ENCODE measurements around the gene GSTCD. TPM values are rescaled to one million over a fixed set of nuclear protein-coding genes. Genes with fewer than 3 reads are reported as not detected.
A peak's percentile ranks its signal among the peaks of the same experiment; 100 is the strongest.
"Not testable (repeated sequence)": the region's sequence is repeated elsewhere in the genome, so short reads cannot be mapped to it uniquely, and the experiment has no call there.

GSTCD gene
- total RNA-seq, 1 experiment from 2014 or later: 27.2 TPM

DNA sequence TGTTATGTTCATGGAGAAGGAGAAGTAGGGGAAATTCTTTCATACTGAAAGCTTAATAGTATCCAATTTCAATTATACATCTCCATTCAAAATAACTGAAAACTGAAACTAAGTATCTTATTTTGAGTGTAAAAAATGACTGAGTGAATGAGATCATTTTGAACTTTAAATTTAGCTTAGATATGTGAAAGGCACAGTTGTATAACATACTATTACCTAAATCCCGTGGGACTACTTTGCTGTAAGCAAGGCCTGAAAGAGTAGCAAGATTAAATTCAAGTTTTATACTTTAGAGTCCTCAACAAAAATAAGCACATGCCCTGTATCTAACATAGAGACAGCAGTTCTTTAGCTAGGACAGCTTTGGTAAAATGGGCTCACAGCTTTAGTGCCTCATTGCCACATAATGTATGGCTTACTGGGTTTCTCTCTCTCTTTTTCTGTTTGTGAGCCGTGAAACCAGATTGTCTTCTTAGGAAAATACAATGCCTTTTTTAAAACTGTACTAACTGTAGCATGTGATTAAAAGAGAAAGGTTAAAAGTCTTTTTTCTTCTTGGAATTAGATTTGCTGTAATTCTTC lies 43.2 kb downstream of the GSTCD start:
- Histone ChIP-seq H3K4me1 (no peaks in the 10 kb centered on the region), H3K4me3 (no peak overlapping the region), H3K36me3 (0 out of 2 replicates have a peak, but pooled peaks cover 2% of the 10 kb centered on the region), H3K27ac (no peak overlapping the region), H3K27me3 (no peaks in the 10 kb centered on the region), H3K9me3 (replicated peaks) (no peaks in the 10 kb centered on the region)
- no peak for DNase-seq

GRCh38 chr4:105753361-105753760 lies 44.8 kb downstream of the GSTCD start:
- no peaks in the 10 kb centered on the region for H3K4me1 ChIP-seq
- DNase-seq: no peak
- H3K27me3 ChIP-seq: no peaks in the 10 kb centered on the region
- H3K36me3 ChIP-seq: no peaks in the 10 kb centered on the region
- H3K4me3 ChIP-seq: no peak overlapping the region
- no peaks in the 10 kb centered on the region for H3K9me3 ChIP-seq (replicated peaks)
- no peak overlapping the region for H3K27ac ChIP-seq

GRCh38 chr4:105755375-105755774 lies 46.8 kb downstream of the GSTCD start:
- Histone ChIP-seq H3K9me3 (replicated peaks) (no peaks in the 10 kb centered on the region), H3K36me3 (no peaks in the 10 kb centered on the region), H3K4me1 (no peaks in the 10 kb centered on the region), H3K27me3 (no peaks in the 10 kb centered on the region), H3K27ac (no peak overlapping the region), H3K4me3 (no peak overlapping the region)
- DNase-seq: no peak

DNA sequence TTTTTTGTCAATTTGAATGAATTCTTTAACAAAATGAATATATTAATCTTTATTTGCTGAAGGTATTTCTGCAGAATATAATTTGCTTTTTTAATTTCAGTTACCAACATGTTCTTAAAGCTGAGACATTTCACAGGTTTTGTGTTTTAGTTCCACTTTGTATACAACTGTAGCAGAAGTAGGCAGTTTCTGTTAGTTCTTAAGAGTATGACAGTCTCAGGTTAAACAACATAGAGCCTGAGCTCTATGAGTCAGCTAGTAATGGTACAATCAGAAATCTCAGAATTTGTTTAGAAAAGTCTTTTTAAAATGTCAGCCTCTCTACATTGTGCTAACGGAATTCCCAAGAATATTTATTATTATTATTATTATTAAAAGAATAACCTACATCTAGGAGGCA lies 50.4 kb downstream of the GSTCD start:
- Histone ChIP-seq H3K9me3 (replicated peaks) (no peaks in the 10 kb centered on the region), H3K4me1 (no peaks in the 10 kb centered on the region), H3K36me3 (no peaks in the 10 kb centered on the region), H3K27ac (no peak overlapping the region), H3K4me3 (no peak overlapping the region), H3K27me3 (no peaks in the 10 kb centered on the region)
- DNase-seq: no peak

GRCh38 chr4:105765690-105766407 lies 57.3 kb downstream of the GSTCD start:
- no peak overlapping the region for H3K4me3 ChIP-seq
- H3K27ac ChIP-seq: no peak overlapping the region
- peak; percentile 45 to 60 for DNase-seq
- no peaks in the 10 kb centered on the region for H3K27me3 ChIP-seq
- no peaks in the 10 kb centered on the region for H3K36me3 ChIP-seq
- no peaks in the 10 kb centered on the region for H3K4me1 ChIP-seq
- 0 out of 2 replicates have a peak, but pooled peaks cover 6% of the 10 kb centered on the region for H3K9me3 ChIP-seq (replicated peaks)

GRCh38 chr4:105767579-105767978 lies 59.0 kb downstream of the GSTCD start:
- Histone ChIP-seq H3K36me3 (no peaks in the 10 kb centered on the region), H3K4me1 (no peaks in the 10 kb centered on the region), H3K9me3 (replicated peaks) (0 out of 2 replicates have a peak, but pooled peaks cover 8% of the 10 kb centered on the region), H3K4me3 (no peak overlapping the region), H3K27me3 (no peaks in the 10 kb centered on the region), H3K27ac (no peak overlapping the region)
- DNase-seq: no peak

- H3K27me3 ChIP-seq; H3K36me3 ChIP-seq; H3K9me3 ChIP-seq (replicated peaks); H3K27ac ChIP-seq; DNase-seq; H3K4me3 ChIP-seq; H3K4me1 ChIP-seq: not testable (repeated sequence)
These were observed 61.9 kb downstream of the GSTCD start for GRCh38 chr4:105770524-105770923.

GRCh38 chr4:105772065-105772464 lies 63.5 kb downstream of the GSTCD start:
- not testable (repeated sequence) for H3K4me3 ChIP-seq; H3K27ac ChIP-seq; H3K27me3 ChIP-seq; DNase-seq; H3K9me3 ChIP-seq (replicated peaks); H3K36me3 ChIP-seq; H3K4me1 ChIP-seq

DNA sequence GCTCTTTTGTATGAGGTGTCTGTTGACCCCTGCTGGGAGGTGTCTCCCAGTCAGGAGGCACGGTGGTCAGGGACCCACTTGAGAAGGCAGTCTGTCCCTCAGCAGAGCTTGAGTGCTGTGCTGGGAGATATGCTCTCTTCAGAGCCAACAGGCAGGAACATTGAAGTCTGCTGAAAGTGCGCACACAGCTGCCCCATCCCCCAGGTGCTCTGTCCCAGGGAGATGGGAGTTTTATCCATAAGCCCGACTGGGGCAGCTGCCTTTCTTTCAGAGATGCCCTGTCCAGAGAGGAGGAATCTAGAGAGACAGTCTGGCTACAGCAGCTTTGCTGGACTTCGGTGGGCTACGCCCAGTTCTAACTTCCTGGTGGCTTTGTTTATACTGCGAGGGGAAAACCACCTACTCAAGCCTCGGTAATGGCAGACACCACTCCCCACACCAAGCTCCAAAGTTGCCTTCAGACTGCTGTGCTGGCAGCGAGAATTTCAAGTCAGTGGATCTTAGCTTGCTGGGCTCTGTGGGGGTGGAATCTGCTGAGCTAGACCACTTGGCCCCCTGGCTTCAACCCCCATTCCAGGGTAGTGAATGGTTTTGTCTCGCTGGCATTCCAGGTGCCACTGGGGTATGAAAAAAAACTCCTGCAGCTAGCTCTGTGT lies 67.3 kb downstream of the GSTCD start:
- not testable (repeated sequence) for H3K27ac ChIP-seq; H3K36me3 ChIP-seq; H3K27me3 ChIP-seq; H3K9me3 ChIP-seq (replicated peaks); H3K4me3 ChIP-seq; DNase-seq
- H3K4me1 ChIP-seq: peaks cover 15% of the 10 kb centered on the region

GRCh38 chr4:105780176-105780575 lies 71.6 kb downstream of the GSTCD start:
- peak in 1 of 2 experiments; percentile 55 for DNase-seq
- H3K4me1 ChIP-seq: peaks cover 15% of the 10 kb centered on the region
- H3K27ac ChIP-seq: no peak overlapping the region
- no peaks in the 10 kb centered on the region for H3K36me3 ChIP-seq
- H3K4me3 ChIP-seq: no peak overlapping the region
- H3K27me3 ChIP-seq: no peaks in the 10 kb centered on the region
- no peaks in the 10 kb centered on the region for H3K9me3 ChIP-seq (replicated peaks)

- no peak overlapping the region for H3K27ac ChIP-seq
- no peaks in the 10 kb centered on the region for H3K9me3 ChIP-seq (replicated peaks)
- no peaks in the 10 kb centered on the region for H3K36me3 ChIP-seq
- H3K4me1 ChIP-seq: peaks cover under 1% of the 10 kb centered on the region; the same call in 1 of the 2 replicates
- no peaks in the 10 kb centered on the region for H3K27me3 ChIP-seq
- no peak for DNase-seq
- no peak overlapping the region for H3K4me3 ChIP-seq
These were observed 76.2 kb downstream of the GSTCD start for GRCh38 chr4:105784761-105785160.

- Histone ChIP-seq H3K4me1 (no peaks in the 10 kb centered on the region), H3K9me3 (replicated peaks) (no peaks in the 10 kb centered on the region), H3K4me3 (no peak overlapping the region), H3K36me3 (no peaks in the 10 kb centered on the region), H3K27ac (no peak overlapping the region), H3K27me3 (no peaks in the 10 kb centered on the region)
- DNase-seq: no peak
These were observed 77.2 kb downstream of the GSTCD start for GRCh38 chr4:105785792-105786191.

GRCh38 chr4:105786748-105787147 lies 78.2 kb downstream of the GSTCD start:
- Histone ChIP-seq H3K4me1 (no peaks in the 10 kb centered on the region), H3K27me3 (no peaks in the 10 kb centered on the region)

DNA sequence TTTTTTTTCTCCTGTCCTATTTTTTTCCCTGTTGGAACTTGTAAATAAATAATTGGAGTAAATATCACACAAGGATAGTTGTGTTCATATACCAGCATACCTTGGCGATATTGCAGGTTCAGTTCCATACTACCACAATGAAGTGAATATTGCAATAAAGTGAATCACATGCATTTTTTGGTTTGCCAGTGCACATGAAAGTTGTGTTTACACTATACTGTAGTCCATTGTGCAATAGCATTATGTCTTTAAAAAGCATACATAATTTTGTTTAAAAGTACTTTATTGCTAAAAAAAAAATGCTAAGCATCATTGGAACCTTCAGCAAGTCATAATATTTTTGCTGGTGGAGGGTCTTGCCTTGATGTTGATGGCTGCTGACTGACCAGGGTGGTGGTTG lies 88.6 kb downstream of the GSTCD start:
- Histone ChIP-seq H3K4me1 (no peaks in the 10 kb centered on the region), H3K27me3 (no peaks in the 10 kb centered on the region), H3K9me3 (replicated peaks) (peaks cover 7% of the 10 kb centered on the region), H3K27ac (no peak overlapping the region), H3K36me3 (no peaks in the 10 kb centered on the region), H3K4me3 (no peak overlapping the region)
- DNase-seq: no peak

More at GRCh38 chr4:105786748-105787147, 78.2 kb downstream of the GSTCD start:
- DNase-seq: no peak
- H3K4me3 ChIP-seq: no peak overlapping the region
- H3K36me3 ChIP-seq: no peaks in the 10 kb centered on the region
- no peak overlapping the region for H3K27ac ChIP-seq
- no peaks in the 10 kb centered on the region for H3K9me3 ChIP-seq (replicated peaks)

DNA sequence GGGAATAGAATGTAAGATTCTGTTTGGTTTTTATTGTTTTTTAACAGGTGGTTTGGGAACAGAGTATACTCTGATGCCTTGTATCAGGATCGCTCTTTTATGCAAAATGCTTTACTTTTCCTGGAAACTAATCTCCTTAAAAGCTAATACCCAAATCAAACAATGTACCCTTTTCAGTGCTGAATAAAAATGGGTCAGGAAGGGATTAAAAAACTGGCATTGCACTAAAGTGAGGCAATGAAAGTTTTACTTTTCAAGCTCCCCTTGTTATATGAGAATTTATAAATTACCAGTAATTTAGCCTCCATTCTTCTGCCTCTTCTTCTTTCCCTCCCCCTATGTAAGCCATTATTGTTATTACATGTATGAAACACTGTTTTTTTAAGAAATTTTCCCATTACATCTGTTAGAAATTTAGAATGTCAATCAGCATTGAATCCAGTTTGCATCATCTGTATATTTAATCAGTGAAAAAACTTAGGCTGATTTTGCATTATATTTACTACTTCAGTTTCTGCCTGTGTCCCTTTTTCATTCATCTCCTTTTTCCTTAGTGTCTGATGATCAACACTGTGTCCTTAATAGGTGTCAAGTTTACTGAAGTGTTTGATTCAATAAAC lies 97.0 kb downstream of the GSTCD start:
- H3K27me3 ChIP-seq: no peaks in the 10 kb centered on the region
- DNase-seq: peak in 1 of 2 experiments; percentile 15
- H3K4me3 ChIP-seq: no peak overlapping the region
- no peak overlapping the region for H3K27ac ChIP-seq
- H3K4me1 ChIP-seq: peaks cover 10% of the 10 kb centered on the region
- no peaks in the 10 kb centered on the region for H3K9me3 ChIP-seq (replicated peaks)
- no peaks in the 10 kb centered on the region for H3K36me3 ChIP-seq
